Type B pancreatic cell (in vitro differentiated cells): ENCODE results near the gene ARHGEF16. TPM values are rescaled to one million over a fixed set of nuclear protein-coding genes. Genes with fewer than 3 reads are reported as not detected.

Experiments
- DNase-seq: peaks from one replicate; pipeline ENCODE4 v3.0.0; 2021; ENCODE audit warnings: mixed read lengths; ENCODE audit not compliant: unreplicated experiment; ENCODE audit errors: extremely low spot score
- H3K27ac Mint-ChIP-seq: 2 replicates; pipeline ENCODE4 v1.8.0; 2021; ENCODE audit warnings: mild to moderate bottlenecking, mixed read lengths
- H3K27me3 Mint-ChIP-seq: 2 replicates; pipeline ENCODE4 v1.8.0; 2021; ENCODE audit warnings: mixed read lengths
- H3K36me3 Mint-ChIP-seq: 2 replicates; pipeline ENCODE4 v1.8.0; 2021; ENCODE audit warnings: mixed read lengths
- H3K4me1 Mint-ChIP-seq: one replicate; pipeline ENCODE4 v1.8.0; 2021; ENCODE audit warnings: mixed read lengths; ENCODE audit not compliant: unreplicated experiment
- H3K4me3 Mint-ChIP-seq: 2 replicates; pipeline ENCODE4 v1.8.0; 2021; ENCODE audit warnings: mild to moderate bottlenecking, mixed read lengths
- H3K9me3 Mint-ChIP-seq: 2 replicates; pipeline ENCODE4 v1.8.0; 2021; ENCODE audit warnings: mixed read lengths
- CTCF ChIP-seq: fragments of 200-600 bp; sonication (generic); conservative IDR thresholded peaks from 2 replicates; pipeline ENCODE4 v1.5.0; 2021; ENCODE audit warnings: antibody characterized with exemption, mild to moderate bottlenecking
- total RNA-seq: library from RNA; stranded (reverse); gene quantifications from 2 replicates; pipeline ENCODE4 v1.2.1, GENCODE V29; 2021; ENCODE audit warnings: low replicate concordance

ARHGEF16 gene
- total RNA-seq, 1 donor from 2014 or later = 16.1 TPM

DNA sequence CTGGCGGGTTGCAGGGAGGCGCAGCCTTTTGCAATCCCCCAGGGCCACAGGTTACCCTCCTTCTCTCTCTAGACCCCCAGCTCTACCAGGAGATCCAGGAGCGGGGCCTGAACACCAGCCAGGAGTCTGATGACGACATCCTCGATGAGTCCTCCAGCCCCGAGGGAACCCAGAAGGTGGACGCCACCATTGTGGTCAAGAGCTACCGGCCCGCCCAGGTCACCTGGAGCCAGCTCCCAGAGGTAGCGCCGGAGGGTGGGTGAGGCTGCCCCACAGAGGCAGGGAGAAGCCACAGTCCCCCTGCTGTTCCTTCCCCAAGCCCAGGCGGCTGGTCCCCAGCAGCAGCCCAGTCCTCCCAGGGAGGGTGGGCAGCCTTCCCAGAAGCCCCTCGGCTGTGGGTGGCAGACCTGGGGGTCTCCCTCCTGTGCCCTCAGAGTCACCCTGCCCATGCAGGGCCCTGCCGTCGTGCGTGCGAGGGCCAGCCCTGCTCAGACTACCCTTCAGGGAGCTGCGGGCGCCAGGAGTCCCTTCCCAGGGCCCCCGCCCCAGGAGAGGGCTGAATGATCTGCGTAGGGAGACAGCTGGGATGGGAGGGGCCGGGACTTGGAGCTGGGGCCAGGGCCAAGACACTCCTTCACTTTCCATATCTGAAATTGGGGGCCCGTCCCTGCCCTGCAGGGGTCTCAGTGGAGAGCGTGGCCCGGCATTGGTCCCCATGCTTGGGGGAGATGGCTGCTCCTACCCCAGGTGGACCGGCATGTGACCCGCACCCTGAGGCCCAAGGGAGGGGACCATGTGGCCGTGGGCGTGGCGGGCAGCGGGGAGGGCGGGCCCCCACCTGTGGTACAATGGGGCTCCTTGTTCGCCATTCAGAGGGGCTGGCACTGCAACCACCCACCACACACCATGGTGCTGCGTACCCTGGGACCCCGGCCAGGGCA lies 12.9 kb downstream of the ARHGEF16 start:
- H3K4me1 Mint-ChIP-seq = peaks cover 12% of the 10 kb centered on the region
- no peak overlapping the region for H3K4me3 Mint-ChIP-seq
- H3K27ac Mint-ChIP-seq = no peak overlapping the region
- TF ChIP-seq CTCF = no peak
- no peaks in the 10 kb centered on the region for H3K27me3 Mint-ChIP-seq
- no peaks in the 10 kb centered on the region for H3K36me3 Mint-ChIP-seq
- no peaks in the 10 kb centered on the region for H3K9me3 Mint-ChIP-seq
- no peak for DNase-seq

DNA sequence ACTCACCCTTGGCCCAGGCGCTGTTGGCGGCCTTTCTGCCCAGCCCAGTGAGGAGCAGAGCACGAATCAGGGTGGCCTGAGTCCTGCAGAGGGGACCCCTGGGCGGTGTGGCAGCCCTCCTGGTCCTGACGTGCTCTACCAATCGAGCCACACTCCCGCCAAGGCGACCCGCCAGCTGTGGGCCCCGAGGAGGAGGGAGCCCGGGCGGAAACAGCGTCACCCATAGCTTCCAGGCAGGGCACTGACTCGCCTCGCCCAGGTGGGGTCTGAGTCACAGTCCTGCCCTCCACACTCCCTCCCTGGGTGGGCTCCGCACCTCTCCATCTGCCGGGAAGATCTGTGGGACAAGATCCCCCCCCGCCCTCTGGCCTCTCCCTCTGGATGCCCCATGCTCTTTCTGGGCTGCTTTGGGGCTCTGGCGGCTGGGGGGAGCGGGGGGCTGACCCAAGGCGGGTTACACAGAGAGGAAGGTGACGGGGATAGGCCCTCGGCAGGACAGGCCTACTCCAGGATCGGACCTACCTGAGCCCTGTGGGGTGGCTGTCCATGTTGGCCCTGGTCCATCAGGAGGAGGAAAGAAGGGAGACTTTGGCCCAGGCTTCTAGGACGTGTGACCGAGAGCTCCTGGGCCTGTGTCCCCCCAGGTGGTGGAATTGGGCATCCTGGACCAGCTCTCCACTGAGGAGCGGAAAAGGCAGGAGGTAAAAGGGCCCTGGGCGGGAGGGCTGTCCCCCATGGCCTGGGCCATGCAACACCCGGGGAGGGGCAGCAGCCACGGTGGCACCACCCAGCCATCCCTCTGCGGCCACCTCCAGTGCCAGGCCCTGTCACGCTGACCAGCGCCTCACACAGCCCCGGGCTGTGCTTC lies 14.0 kb downstream of the ARHGEF16 start:
- Mint-ChIP-seq H3K36me3 (no peaks in the 10 kb centered on the region), H3K9me3 (no peaks in the 10 kb centered on the region), H3K4me1 (peaks cover 15% of the 10 kb centered on the region), H3K4me3 (no peak overlapping the region), H3K27ac (no peak overlapping the region), H3K27me3 (no peaks in the 10 kb centered on the region)
- no peak for DNase-seq
- TF ChIP-seq CTCF = no peak

DNA sequence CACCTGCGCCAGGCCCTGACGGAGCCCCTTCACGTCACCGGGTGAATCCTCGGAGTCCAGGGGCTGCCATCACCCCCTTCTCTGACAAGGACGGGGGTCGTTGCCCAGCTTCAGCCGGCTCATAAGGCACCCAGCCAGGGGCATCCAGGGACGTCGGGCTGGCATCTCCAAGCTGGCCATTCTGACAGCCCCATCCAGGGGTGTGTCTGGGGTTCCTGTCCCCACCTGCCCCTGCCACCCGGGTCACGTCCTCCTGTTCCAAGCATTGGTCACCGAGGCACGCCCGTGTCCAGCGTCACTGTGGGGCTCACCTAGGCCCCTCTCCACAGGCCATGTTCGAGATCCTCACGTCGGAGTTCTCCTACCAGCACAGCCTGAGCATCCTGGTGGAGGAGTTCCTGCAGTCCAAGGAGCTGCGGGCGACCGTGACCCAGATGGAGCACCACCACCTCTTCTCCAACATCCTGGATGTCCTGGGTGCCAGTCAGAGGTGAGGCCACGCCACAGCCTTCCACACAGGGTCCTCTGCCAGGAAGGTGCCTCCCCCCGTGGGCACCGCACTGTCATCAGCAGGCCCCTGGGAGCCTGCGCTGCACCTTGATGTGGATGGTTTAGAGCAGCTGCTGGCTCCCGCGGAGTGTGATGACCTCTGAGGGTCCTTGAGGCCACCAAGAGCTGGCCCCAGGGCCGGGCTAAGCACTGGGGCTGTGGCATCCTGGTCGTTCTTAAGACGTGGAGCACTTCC lies 14.8 kb downstream of the ARHGEF16 start:
- TF ChIP-seq CTCF = no peak
- H3K27me3 Mint-ChIP-seq = no peaks in the 10 kb centered on the region
- H3K27ac Mint-ChIP-seq = no peak overlapping the region
- no peak overlapping the region for H3K4me3 Mint-ChIP-seq
- no peak for DNase-seq
- H3K9me3 Mint-ChIP-seq = no peaks in the 10 kb centered on the region
- H3K4me1 Mint-ChIP-seq = peaks cover 21% of the 10 kb centered on the region
- peaks cover 3% of the 10 kb centered on the region for H3K36me3 Mint-ChIP-seq

- peak overlapping the region; percentile 74 for H3K27ac Mint-ChIP-seq
- peaks cover 3% of the 10 kb centered on the region for H3K36me3 Mint-ChIP-seq
- H3K27me3 Mint-ChIP-seq = no peaks in the 10 kb centered on the region
- no peak overlapping the region for H3K4me3 Mint-ChIP-seq
- H3K4me1 Mint-ChIP-seq = peaks cover 21% of the 10 kb centered on the region
- TF ChIP-seq CTCF = no peak
- no peaks in the 10 kb centered on the region for H3K9me3 Mint-ChIP-seq
- no peak for DNase-seq
These were observed 15.6 kb downstream of the ARHGEF16 start for GRCh38 chr1:3469849-3470649.
